ENCODE data around the gene NRXN3. TPM values are rescaled to one million over a fixed set of nuclear protein-coding genes. Genes with fewer than 3 reads are reported as not detected.

Gene NRXN3
- total RNA-seq, 1 experiment from 2014 or later = not detected

- H3K9me3 ChIP-seq (ENCODE audit: control insufficient read depth, insufficient read depth, low read depth, low read length) = no peaks in the 10 kb centered on the region
- POLR2A ChIA-PET = no interaction called here
- no peak for DNase-seq (ENCODE audit: low read depth, low spot score)
- no peaks in the 10 kb centered on the region for H3K36me3 ChIP-seq (ENCODE audit: control insufficient read depth, insufficient read depth, low read length)
- H3K27me3 ChIP-seq (ENCODE audit: control insufficient read depth, insufficient read depth, low read length) = no peaks in the 10 kb centered on the region
- no peak for TF ChIP-seq REST (IDR thresholded peaks at IDR 0.05; ENCODE audit: insufficient read depth in 1 of 2, low read depth in 2 of 2, low read length in 1 of 2)
- no peak for TF ChIP-seq SIN3A (IDR thresholded peaks at IDR 0.05; ENCODE audit: borderline replicate concordance, insufficient read depth, low read depth, low read length)
- TF ChIP-seq POLR2AphosphoS5 (IDR thresholded peaks at IDR 0.05; ENCODE audit: low read depth, low read length) = no peak
- no peak for TF ChIP-seq TCF7L2 (IDR thresholded peaks at IDR 0.05; ENCODE audit: low read depth, low read length)
- no peak; the same call in 1 of the 2 replicates for TF ChIP-seq CTCF (IDR thresholded peaks at IDR 0.05)
- ATAC-seq = no peak
- CTCF ChIA-PET = no interaction called here
- no TSS peak for BruUV-seq (replicated peaks)
- no peak overlapping the region for H3K27ac ChIP-seq (ENCODE audit: low read length)
- no peaks in the 10 kb centered on the region for H3K4me1 ChIP-seq (ENCODE audit: control insufficient read depth, insufficient read depth, low read length)
- intact Hi-C loops (cut with micrococcal nuclease; ENCODE audit: unreplicated experiment) (no loop called here), in situ Hi-C loops (cut with HindIII; ENCODE audit: low pct_unique_long_range_greater_than_20kb, low sequenced_read_pairs) (no loop called here)
- H3K4me3 ChIP-seq (ENCODE audit: low read depth in 2 of 2, low read length in 2 of 2) = no peak overlapping the region
Measured at GRCh38 chr14:79543967-79544697, 1374.0 kb downstream of the NRXN3 start.

GRCh38 chr14:79544698-79545070 lies 1374.5 kb downstream of the NRXN3 start:
- POLR2A ChIA-PET = no interaction called here
- Histone ChIP-seq H3K27me3 (ENCODE audit: control insufficient read depth, insufficient read depth, low read length) (no peaks in the 10 kb centered on the region), H3K9me3 (ENCODE audit: control insufficient read depth, insufficient read depth, low read depth, low read length) (no peaks in the 10 kb centered on the region), H3K36me3 (ENCODE audit: control insufficient read depth, insufficient read depth, low read length) (no peaks in the 10 kb centered on the region), H3K4me3 (ENCODE audit: low read depth in 2 of 2, low read length in 2 of 2) (no peak overlapping the region), H3K4me1 (ENCODE audit: control insufficient read depth, insufficient read depth, low read length) (no peaks in the 10 kb centered on the region), H3K27ac (ENCODE audit: low read length) (no peak overlapping the region)
- no TSS peak for BruUV-seq (replicated peaks)
- CTCF ChIA-PET = no interaction called here
- ATAC-seq = no peak
- no peak for DNase-seq (ENCODE audit: low read depth, low spot score)
- in situ Hi-C loops (cut with HindIII; ENCODE audit: low pct_unique_long_range_greater_than_20kb, low sequenced_read_pairs) (no loop called here), intact Hi-C loops (cut with micrococcal nuclease; ENCODE audit: unreplicated experiment) (no loop called here)
- TF ChIP-seq TCF7L2 (IDR thresholded peaks at IDR 0.05; ENCODE audit: low read depth, low read length) (no peak), REST (IDR thresholded peaks at IDR 0.05; ENCODE audit: insufficient read depth in 1 of 2, low read depth in 2 of 2, low read length in 1 of 2) (no peak), CTCF (IDR thresholded peaks at IDR 0.05) (no peak), SIN3A (IDR thresholded peaks at IDR 0.05; ENCODE audit: borderline replicate concordance, insufficient read depth, low read depth, low read length) (no peak), POLR2AphosphoS5 (IDR thresholded peaks at IDR 0.05; ENCODE audit: low read depth, low read length) (no peak)

Measured in Panc1 (cell line).